ENCODE measurements around the gene RNASE9.
"Not testable (repeated sequence)": the region's sequence is repeated elsewhere in the genome, so short reads cannot be mapped to it uniquely, and the experiment has no call there.

The RNASE9 gene

GRCh38 chr14:20516921-20517320 lies 43.9 kb downstream of the RNASE9 start:
- H3K27me3 ChIP-seq (ENCODE audit: control insufficient read depth, insufficient read depth, low read length) = no peaks in the 10 kb centered on the region
- H3K4me3 ChIP-seq (ENCODE audit: low read depth, low read length) = no peak overlapping the region
- no peaks in the 10 kb centered on the region for H3K36me3 ChIP-seq (ENCODE audit: control insufficient read depth, insufficient read depth, low read length)
- no peak overlapping the region for H3K27ac ChIP-seq (ENCODE audit: low read depth, low read length)
- H3K4me1 ChIP-seq (ENCODE audit: control insufficient read depth, insufficient read depth, low read length) = peaks cover 7% of the 10 kb centered on the region; the same call in 1 of the 2 replicates
- no peak overlapping the region for H3K9ac ChIP-seq (ENCODE audit: low read length)
- peaks cover 8% of the 10 kb centered on the region; the same call in 1 of the 2 replicates for H3K9me3 ChIP-seq (ENCODE audit: control insufficient read depth, insufficient read depth, low read depth, low read length)

- no peak overlapping the region for H3K4me3 ChIP-seq (ENCODE audit: low read depth, low read length)
- H3K9me3 ChIP-seq (ENCODE audit: control insufficient read depth, insufficient read depth, low read depth, low read length) = peaks cover 8% of the 10 kb centered on the region; the same call in 1 of the 2 replicates
- H3K4me1 ChIP-seq (ENCODE audit: control insufficient read depth, insufficient read depth, low read length) = peaks cover 7% of the 10 kb centered on the region; the same call in 1 of the 2 replicates
- H3K36me3 ChIP-seq (ENCODE audit: control insufficient read depth, insufficient read depth, low read length) = no peaks in the 10 kb centered on the region
- no peak overlapping the region for H3K9ac ChIP-seq (ENCODE audit: low read length)
- H3K27ac ChIP-seq (ENCODE audit: low read depth, low read length) = no peak overlapping the region
- no peaks in the 10 kb centered on the region for H3K27me3 ChIP-seq (ENCODE audit: control insufficient read depth, insufficient read depth, low read length)
Measured at GRCh38 chr14:20515846-20516245, 45.0 kb downstream of the RNASE9 start.

- Histone ChIP-seq H3K9ac (ENCODE audit: low read length) (no peak overlapping the region), H3K27me3 (ENCODE audit: control insufficient read depth, insufficient read depth, low read length) (no peaks in the 10 kb centered on the region), H3K9me3 (ENCODE audit: control insufficient read depth, insufficient read depth, low read depth, low read length) (peaks cover 2% of the 10 kb centered on the region; the same call in 1 of the 2 replicates), H3K4me1 (ENCODE audit: control insufficient read depth, insufficient read depth, low read length) (peaks cover 7% of the 10 kb centered on the region; the same call in 1 of the 2 replicates), H3K4me3 (ENCODE audit: low read depth, low read length) (no peak overlapping the region), H3K36me3 (ENCODE audit: control insufficient read depth, insufficient read depth, low read length) (no peaks in the 10 kb centered on the region), H3K27ac (ENCODE audit: low read depth, low read length) (no peak overlapping the region)
Measured at GRCh38 chr14:20512177-20512905, 48.5 kb downstream of the RNASE9 start.

GRCh38 chr14:20508367-20508766 lies 52.5 kb downstream of the RNASE9 start:
- Histone ChIP-seq H3K9me3 (ENCODE audit: control insufficient read depth, insufficient read depth, low read depth, low read length) (peaks cover 7% of the 10 kb centered on the region), H3K27ac (ENCODE audit: low read depth, low read length) (no peak overlapping the region), H3K27me3 (ENCODE audit: control insufficient read depth, insufficient read depth, low read length) (no peaks in the 10 kb centered on the region), H3K9ac (ENCODE audit: low read length) (no peak overlapping the region), H3K4me1 (ENCODE audit: control insufficient read depth, insufficient read depth, low read length) (peaks cover 7% of the 10 kb centered on the region; the same call in 1 of the 2 replicates), H3K36me3 (ENCODE audit: control insufficient read depth, insufficient read depth, low read length) (no peaks in the 10 kb centered on the region), H3K4me3 (ENCODE audit: low read depth, low read length) (no peak overlapping the region)

GRCh38 chr14:20507537-20507936 lies 53.3 kb downstream of the RNASE9 start:
- not testable (repeated sequence) for H3K27ac ChIP-seq (ENCODE audit: low read depth, low read length); H3K4me1 ChIP-seq (ENCODE audit: control insufficient read depth, insufficient read depth, low read length)

GRCh38 chr14:20506752-20507151 lies 54.1 kb downstream of the RNASE9 start:
- H3K9me3 ChIP-seq (ENCODE audit: control insufficient read depth, insufficient read depth, low read depth, low read length); H3K9ac ChIP-seq (ENCODE audit: low read length); H3K27me3 ChIP-seq (ENCODE audit: control insufficient read depth, insufficient read depth, low read length); H3K27ac ChIP-seq (ENCODE audit: low read depth, low read length); H3K4me1 ChIP-seq (ENCODE audit: control insufficient read depth, insufficient read depth, low read length); H3K36me3 ChIP-seq (ENCODE audit: control insufficient read depth, insufficient read depth, low read length); H3K4me3 ChIP-seq (ENCODE audit: low read depth, low read length): not testable (repeated sequence)

More at GRCh38 chr14:20507537-20507936, 53.3 kb downstream of the RNASE9 start:
- not testable (repeated sequence) for H3K9ac ChIP-seq (ENCODE audit: low read length); H3K4me3 ChIP-seq (ENCODE audit: low read depth, low read length); H3K27me3 ChIP-seq (ENCODE audit: control insufficient read depth, insufficient read depth, low read length); H3K36me3 ChIP-seq (ENCODE audit: control insufficient read depth, insufficient read depth, low read length); H3K9me3 ChIP-seq (ENCODE audit: control insufficient read depth, insufficient read depth, low read depth, low read length)

GRCh38 chr14:20506276-20506675 lies 54.6 kb downstream of the RNASE9 start:
- not testable (repeated sequence) for H3K36me3 ChIP-seq (ENCODE audit: control insufficient read depth, insufficient read depth, low read length); H3K27ac ChIP-seq (ENCODE audit: low read depth, low read length); H3K9ac ChIP-seq (ENCODE audit: low read length); H3K4me3 ChIP-seq (ENCODE audit: low read depth, low read length); H3K4me1 ChIP-seq (ENCODE audit: control insufficient read depth, insufficient read depth, low read length); H3K27me3 ChIP-seq (ENCODE audit: control insufficient read depth, insufficient read depth, low read length)
- H3K9me3 ChIP-seq (ENCODE audit: control insufficient read depth, insufficient read depth, low read depth, low read length) = peaks cover 11% of the 10 kb centered on the region

All from HUES6 (cell line).